Activated CD8-positive, alpha-beta memory T cell treated with anti-CD3 and anti-CD28 coated beads, Interleukin-2, amount 50 U/mL, for 48 hours (primary cell): ENCODE results near the gene TIMM23B.
"Not testable (repeated sequence)": the region's sequence is repeated elsewhere in the genome, so short reads cannot be mapped to it uniquely, and the experiment has no call there.

Experiments
- DNase-seq: peaks from one replicate; pipeline ENCODE4 v3.0.0-alpha.2; 2020

The TIMM23B gene

GRCh38 chr10:49987207-49987606, 45.4 kb downstream of the TIMM23B start:
- DNase-seq: not testable (repeated sequence)

- DNase-seq: not testable (repeated sequence)
These were observed 46.5 kb downstream of the TIMM23B start, which contains the start of gene AGAP6 for GRCh38 chr10:49988376-49988775. TSS of gene AGAP6 (plus strand) at chr10:49988406. CDS start at chr10:49988716, 310 bp downstream.

DNA sequence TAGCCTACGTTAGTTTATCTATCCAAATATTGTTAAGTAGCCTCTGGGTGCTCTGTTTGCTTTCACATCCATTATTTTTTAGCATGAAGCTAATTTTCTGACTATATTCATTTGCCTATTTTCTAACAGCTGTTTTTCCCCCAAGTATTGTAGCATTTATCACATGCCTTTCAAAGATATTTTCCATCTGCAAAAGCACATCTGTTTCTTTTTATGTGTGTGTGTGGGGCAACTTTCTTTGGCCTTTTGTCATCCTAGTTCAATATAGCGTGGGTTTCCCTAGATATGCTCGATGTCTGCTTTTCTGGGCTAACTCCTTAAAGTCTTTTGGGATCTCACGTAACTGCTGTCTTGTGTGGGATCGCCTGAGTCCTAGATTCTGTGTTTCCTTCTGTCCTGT, 53.5 kb downstream of the TIMM23B start:
- DNase-seq: not testable (repeated sequence)

GRCh38 chr10:50014024-50014423, 72.2 kb downstream of the TIMM23B start:
- not testable (repeated sequence) for DNase-seq

DNA sequence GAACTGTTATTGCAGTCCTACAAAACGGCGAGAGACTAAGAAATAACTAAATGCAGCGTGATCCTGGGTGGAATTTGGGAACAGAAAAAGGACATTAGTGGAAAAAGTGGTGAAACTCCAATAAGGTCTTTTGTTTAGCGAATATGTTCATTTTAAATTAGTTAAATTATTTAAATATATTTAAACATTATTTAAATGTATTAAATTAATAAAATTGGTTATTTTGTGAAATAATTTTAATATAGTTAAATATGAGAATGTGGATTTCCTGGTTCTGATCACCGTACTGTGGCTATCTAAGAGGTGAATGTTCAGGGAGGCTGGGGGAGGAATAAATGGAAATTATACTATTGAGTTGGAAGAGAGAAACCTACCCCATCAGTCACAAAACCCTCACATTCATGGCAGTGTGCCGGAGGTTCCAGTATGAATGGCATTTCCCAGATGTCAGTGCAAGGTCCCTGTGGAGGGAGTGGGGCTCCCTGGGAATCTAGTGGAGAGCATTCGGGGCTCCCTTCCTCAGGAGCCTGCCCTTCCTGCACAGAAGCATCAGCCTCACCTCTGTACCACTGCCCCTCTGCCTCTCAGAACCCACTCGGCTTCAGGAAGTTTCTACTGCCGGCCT, 73.9 kb downstream of the TIMM23B start:
- DNase-seq: not testable (repeated sequence)

- not testable (repeated sequence) for DNase-seq
These were observed 75.1 kb downstream of the TIMM23B start for GRCh38 chr10:50016926-50017325.

DNA sequence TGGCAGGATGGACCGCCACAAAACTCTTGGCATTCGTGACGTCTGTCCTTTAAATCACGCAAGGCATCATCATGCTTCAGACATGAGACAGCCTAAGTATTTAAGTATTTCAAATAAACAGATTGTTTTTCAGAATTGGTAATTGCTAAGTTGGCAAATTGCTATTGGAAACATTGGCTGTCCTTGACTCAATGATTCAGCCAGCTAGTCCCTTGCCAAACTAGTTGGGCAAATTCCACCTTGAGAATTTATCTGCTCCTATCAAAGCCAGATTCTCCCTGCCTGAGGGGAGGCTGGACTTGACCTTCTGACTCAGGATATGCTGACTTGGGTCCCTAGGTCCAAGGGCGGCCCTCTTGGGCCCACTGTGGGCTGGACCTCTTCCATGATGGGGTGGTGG, 75.8 kb downstream of the TIMM23B start:
- DNase-seq: not testable (repeated sequence)

- not testable (repeated sequence) for DNase-seq
These were observed 77.4 kb downstream of the TIMM23B start for GRCh38 chr10:50019279-50019678.

GRCh38 chr10:50020451-50021024, 78.7 kb downstream of the TIMM23B start:
- not testable (repeated sequence) for DNase-seq

DNA sequence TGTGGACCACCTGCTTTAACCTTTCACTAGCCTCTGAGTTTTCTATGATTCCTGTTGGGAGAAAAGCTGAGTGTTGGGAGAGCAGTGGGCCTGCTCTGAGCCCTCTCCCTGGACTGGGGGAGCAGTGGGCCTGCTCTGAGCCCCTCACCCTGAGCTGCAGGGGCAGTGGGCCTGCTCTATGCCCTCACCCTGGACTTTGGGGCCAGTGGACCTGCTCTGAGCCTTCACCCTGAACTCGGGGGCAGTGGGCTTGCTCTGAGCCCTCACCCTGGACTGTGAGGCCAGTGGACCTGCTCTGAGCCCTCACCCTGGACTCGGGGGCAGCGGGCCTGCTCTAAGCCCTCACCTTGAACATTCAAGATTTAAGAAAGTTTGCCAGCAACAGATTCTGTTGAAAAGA, 79.8 kb downstream of the TIMM23B start:
- no peak for DNase-seq
